ENCODE data around the gene ADAM15. TPM values are rescaled to one million over a fixed set of nuclear protein-coding genes. Genes with fewer than 3 reads are reported as not detected.

ADAM15 gene
- total RNA-seq, 1 experiment from 2014 or later, result 187 TPM

- H2AFZ ChIP-seq, result no peak overlapping the region
- H3K79me2 ChIP-seq (ENCODE audit: low read depth), result peaks cover 16% of the 10 kb centered on the region
- peaks cover 14% of the 10 kb centered on the region; the same call in 1 of the 2 replicates for H3K36me3 ChIP-seq (ENCODE audit: low read depth)
- no peak for TF ChIP-seq EZH2 (IDR thresholded peaks at IDR 0.05; ENCODE audit: low read depth)
- no peak for TF ChIP-seq CTCF (conservative IDR thresholded peaks at IDR 0.05)
- no peak for DNase-seq
- no peaks in the 10 kb centered on the region for H3K9me2 ChIP-seq (ENCODE audit: insufficient read depth)
- intact Hi-C loops (cut with micrococcal nuclease; ENCODE audit: unreplicated experiment), result no loop called here
- no peaks in the 10 kb centered on the region for H3K27me3 ChIP-seq (ENCODE audit: insufficient read depth, low read depth)
- no peaks in the 10 kb centered on the region for H3K9me3 ChIP-seq (ENCODE audit: insufficient read depth, low read depth)
- no peak overlapping the region for H3K4me3 ChIP-seq
- peaks cover 16% of the 10 kb centered on the region for H3K4me1 ChIP-seq (replicated peaks; ENCODE audit: insufficient read depth)
- no peak overlapping the region for H3K27ac ChIP-seq
- CTCF ChIA-PET, result no interaction called here
- BruUV-seq (replicated peaks), result no TSS peak
- no peak overlapping the region for H3K4me2 ChIP-seq
- POLR2A ChIA-PET (ENCODE audit: unreplicated experiment), result no interaction called here
- no peaks in the 10 kb centered on the region; the same call in 1 of the 2 replicates for H4K20me1 ChIP-seq (ENCODE audit: insufficient read depth)
- peaks cover 28% of the 10 kb centered on the region; the same call in 1 of the 2 replicates for H3F3A ChIP-seq (ENCODE audit: insufficient read depth, low read depth)
Observed at GRCh38 chr1:155057104-155057503, 6.0 kb downstream of the ADAM15 start.

- intact Hi-C loops (cut with micrococcal nuclease; ENCODE audit: unreplicated experiment), result no loop called here
- H3K27me3 ChIP-seq (ENCODE audit: insufficient read depth, low read depth), result no peaks in the 10 kb centered on the region
- CTCF ChIA-PET, result interaction anchor here (0.6 kb wide), 1 partner anchor 72 kb away, joined by 6 read pairs; no protein-coding TSS in a partner anchor
- no peak for DNase-seq
- TF ChIP-seq EZH2 (IDR thresholded peaks at IDR 0.05; ENCODE audit: low read depth), result no peak
- peak; percentile 24; the same call in 1 of the 2 replicates for TF ChIP-seq CTCF (conservative IDR thresholded peaks at IDR 0.05)
- H3F3A ChIP-seq (ENCODE audit: insufficient read depth, low read depth), result peaks cover 24% of the 10 kb centered on the region; the same call in 1 of the 2 replicates
- H4K20me1 ChIP-seq (ENCODE audit: insufficient read depth), result no peaks in the 10 kb centered on the region; the same call in 1 of the 2 replicates
- no peak overlapping the region for H3K4me2 ChIP-seq
- H3K79me2 ChIP-seq (ENCODE audit: low read depth), result peaks cover 9% of the 10 kb centered on the region
- no peaks in the 10 kb centered on the region for H3K9me2 ChIP-seq (ENCODE audit: insufficient read depth)
- no peak overlapping the region for H3K4me3 ChIP-seq
- H3K27ac ChIP-seq, result no peak overlapping the region
- BruUV-seq (replicated peaks), result no TSS peak
- no peaks in the 10 kb centered on the region for H3K9me3 ChIP-seq (ENCODE audit: insufficient read depth, low read depth)
- peaks cover 14% of the 10 kb centered on the region; the same call in 1 of the 2 replicates for H3K36me3 ChIP-seq (ENCODE audit: low read depth)
- H2AFZ ChIP-seq, result no peak overlapping the region
- H3K4me1 ChIP-seq (replicated peaks; ENCODE audit: insufficient read depth), result peaks cover 9% of the 10 kb centered on the region
- POLR2A ChIA-PET (ENCODE audit: unreplicated experiment), result interaction anchor here (0.6 kb wide), 1 partner anchor 209 kb away, joined by 3 read pairs; no protein-coding TSS in a partner anchor
Observed at GRCh38 chr1:155057788-155058211, 6.7 kb downstream of the ADAM15 start.

- no peak overlapping the region for H3K4me2 ChIP-seq
- no peak for TF ChIP-seq CTCF (conservative IDR thresholded peaks at IDR 0.05)
- no peak for TF ChIP-seq EZH2 (IDR thresholded peaks at IDR 0.05; ENCODE audit: low read depth)
- H3K4me1 ChIP-seq (replicated peaks; ENCODE audit: insufficient read depth), result peaks cover 10% of the 10 kb centered on the region
- ChIA-PET CTCF (no interaction called here), POLR2A (ENCODE audit: unreplicated experiment) (no interaction called here)
- H3F3A ChIP-seq (ENCODE audit: insufficient read depth, low read depth), result peaks cover 24% of the 10 kb centered on the region; the same call in 1 of the 2 replicates
- peaks cover 13% of the 10 kb centered on the region for H3K79me2 ChIP-seq (ENCODE audit: low read depth)
- intact Hi-C loops (cut with micrococcal nuclease; ENCODE audit: unreplicated experiment), result loop anchor here (1.0 to 5.0 kb wide), 3 partner anchors 154 to 503 kb away; partner anchors contain the start of gene UBE2Q1
- H3K4me3 ChIP-seq, result no peak overlapping the region
- peaks cover 7% of the 10 kb centered on the region for H4K20me1 ChIP-seq (ENCODE audit: insufficient read depth)
- no peaks in the 10 kb centered on the region for H3K9me3 ChIP-seq (ENCODE audit: insufficient read depth, low read depth)
- no peak overlapping the region for H2AFZ ChIP-seq
- no peaks in the 10 kb centered on the region for H3K27me3 ChIP-seq (ENCODE audit: insufficient read depth, low read depth)
- H3K27ac ChIP-seq, result no peak overlapping the region
- no peak for DNase-seq
- H3K36me3 ChIP-seq (ENCODE audit: low read depth), result peaks cover 14% of the 10 kb centered on the region; the same call in 1 of the 2 replicates
- BruUV-seq (replicated peaks), result no TSS peak
- no peaks in the 10 kb centered on the region for H3K9me2 ChIP-seq (ENCODE audit: insufficient read depth)
Observed at GRCh38 chr1:155060736-155061135, 9.6 kb downstream of the ADAM15 start.

Measured in PC-9 (cell line).